GM10266 (cell line): ENCODE results near the gene PRDM7.
A peak's percentile ranks its signal among the peaks of the same experiment; 100 is the strongest.
"Not testable (repeated sequence)": the region's sequence is repeated elsewhere in the genome, so short reads cannot be mapped to it uniquely, and the experiment has no call there.

Experiments
- DNase-seq: peaks from one replicate; pipeline ENCODE4 v3.0.0; 2012; ENCODE audit errors: extremely low spot score
- TF ChIP-seq, protein P1 (sequence below): IDR thresholded peaks from 2 replicates; pipeline ENCODE4 v1.5.1; 2012; ENCODE audit warnings: mild to moderate bottlenecking, low read depth; ENCODE audit not compliant: control insufficient read depth, insufficient read depth; ENCODE audit errors: missing control alignments

The PRDM7 gene

DNA sequence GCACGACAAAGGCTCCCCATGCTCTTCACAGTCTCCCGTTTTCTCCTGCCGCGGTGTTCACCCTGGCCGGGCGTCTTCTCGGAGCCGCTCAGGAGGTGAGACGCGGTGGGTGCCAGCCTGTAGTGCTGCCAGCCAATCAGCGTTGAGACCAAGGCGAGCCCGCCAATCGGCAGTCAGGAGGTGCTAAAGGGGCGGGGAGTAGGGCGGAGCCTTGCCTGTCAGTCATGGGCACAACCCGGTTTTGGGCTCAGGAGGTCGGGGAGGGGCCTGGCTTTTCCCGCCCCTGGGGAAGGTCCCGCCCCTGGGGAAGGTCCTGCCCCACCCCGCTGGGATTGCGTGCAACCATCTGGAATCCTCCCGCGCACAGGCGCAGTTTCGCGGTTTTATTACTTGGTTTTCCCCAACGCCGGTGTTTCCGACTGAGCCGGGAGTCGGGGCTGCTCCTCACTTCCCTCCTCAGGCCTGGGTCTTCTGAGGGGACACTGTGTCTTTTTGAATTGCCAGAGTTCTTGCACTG, at the start of gene PRDM7:
TSS of gene PRDM7 (minus strand) at position 92 of the 517 bp plus-strand sequence. CDS start 1,421 bp downstream, outside the sequence.
- TF ChIP-seq, protein P1, sequence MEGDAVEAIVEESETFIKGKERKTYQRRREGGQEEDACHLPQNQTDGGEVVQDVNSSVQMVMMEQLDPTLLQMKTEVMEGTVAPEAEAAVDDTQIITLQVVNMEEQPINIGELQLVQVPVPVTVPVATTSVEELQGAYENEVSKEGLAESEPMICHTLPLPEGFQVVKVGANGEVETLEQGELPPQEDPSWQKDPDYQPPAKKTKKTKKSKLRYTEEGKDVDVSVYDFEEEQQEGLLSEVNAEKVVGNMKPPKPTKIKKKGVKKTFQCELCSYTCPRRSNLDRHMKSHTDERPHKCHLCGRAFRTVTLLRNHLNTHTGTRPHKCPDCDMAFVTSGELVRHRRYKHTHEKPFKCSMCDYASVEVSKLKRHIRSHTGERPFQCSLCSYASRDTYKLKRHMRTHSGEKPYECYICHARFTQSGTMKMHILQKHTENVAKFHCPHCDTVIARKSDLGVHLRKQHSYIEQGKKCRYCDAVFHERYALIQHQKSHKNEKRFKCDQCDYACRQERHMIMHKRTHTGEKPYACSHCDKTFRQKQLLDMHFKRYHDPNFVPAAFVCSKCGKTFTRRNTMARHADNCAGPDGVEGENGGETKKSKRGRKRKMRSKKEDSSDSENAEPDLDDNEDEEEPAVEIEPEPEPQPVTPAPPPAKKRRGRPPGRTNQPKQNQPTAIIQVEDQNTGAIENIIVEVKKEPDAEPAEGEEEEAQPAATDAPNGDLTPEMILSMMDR, result no peak
- DNase-seq, result peak; percentile 94

DNA sequence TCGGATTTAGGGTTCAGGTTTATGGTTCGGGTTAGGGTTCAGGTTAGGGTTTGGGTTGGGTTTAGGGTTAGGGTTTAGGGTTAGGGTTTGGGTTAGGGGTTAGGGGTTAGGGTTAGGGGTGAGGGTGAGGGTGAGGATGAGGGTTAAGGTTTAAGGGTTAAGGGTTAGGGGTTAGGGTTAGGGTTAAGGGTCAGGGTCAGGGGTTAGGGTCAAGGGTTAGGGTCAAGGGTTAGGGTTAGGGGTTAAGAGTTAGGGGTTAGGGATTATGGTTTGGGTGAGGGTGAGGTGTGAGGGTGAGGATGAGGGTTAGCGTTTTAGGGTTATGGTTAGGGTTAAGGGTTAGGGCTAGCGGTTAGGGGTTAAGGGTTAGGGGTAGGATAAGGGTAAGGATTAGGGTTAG, 44.7 kb upstream of the PRDM7 start:
- DNase-seq, result not testable (repeated sequence)

DNA sequence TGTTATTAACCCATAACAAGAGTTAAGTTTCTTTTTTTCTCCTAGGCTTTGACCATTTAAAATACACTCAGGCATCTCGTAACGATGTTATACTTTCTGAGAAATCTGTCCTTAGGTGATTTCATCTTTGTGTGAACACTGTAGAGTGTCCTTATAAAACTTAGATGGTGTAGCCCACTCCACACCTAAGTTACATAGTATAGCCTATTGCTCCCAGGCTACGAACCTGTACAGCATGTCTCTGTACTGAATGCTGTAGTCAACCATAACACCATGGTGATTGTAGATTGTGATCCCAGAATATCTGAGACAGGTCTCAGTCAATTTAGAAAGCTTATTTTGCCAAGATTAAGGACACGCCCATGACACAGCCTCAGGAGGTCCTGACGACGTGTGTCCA, 30.5 kb upstream of the PRDM7 start:
- DNase-seq, result not testable (repeated sequence)

DNA sequence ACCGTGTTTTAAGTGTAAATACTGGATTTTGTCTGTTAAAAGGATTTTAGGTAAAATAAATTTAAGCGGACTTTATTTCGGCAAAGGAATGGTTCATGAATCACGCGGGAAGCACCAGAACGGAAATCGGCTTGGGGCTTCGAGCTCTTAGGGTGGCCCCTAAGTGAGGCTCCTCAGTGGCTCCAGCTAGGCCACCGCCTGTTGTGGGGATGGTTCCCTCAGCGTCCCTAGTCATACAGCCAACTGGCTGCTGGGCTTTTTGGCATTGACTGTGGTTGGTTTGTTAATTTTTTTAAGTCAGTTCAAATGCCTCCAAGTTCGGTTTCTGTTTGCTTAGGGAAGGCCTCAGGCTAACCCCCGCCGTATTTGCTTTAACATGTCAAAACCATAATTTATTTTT, 29.9 kb upstream of the PRDM7 start:
- DNase-seq, result not testable (repeated sequence)

DNA sequence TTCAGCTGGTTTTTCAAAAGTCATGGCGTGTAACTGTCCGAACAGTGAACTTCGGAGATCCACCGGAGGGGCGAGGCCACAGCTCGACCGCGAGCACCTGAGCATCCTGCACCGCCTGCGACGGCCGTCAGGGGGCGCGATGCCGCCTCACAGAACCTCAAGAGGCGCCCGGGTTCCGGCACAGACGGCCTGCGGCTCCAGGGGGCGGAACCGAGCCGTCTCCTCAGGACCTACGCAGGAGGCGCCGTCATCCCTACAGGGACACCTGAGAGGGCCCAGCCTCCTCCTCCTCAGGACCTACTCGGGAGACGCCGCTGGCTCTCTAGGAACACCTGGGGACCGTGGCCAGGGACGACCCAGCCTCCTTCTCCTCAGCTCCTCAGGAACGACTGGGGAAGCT, 29.1 kb upstream of the PRDM7 start:
- TF ChIP-seq, protein P1, result peak; percentile 32
- DNase-seq, result not testable (repeated sequence)

DNA sequence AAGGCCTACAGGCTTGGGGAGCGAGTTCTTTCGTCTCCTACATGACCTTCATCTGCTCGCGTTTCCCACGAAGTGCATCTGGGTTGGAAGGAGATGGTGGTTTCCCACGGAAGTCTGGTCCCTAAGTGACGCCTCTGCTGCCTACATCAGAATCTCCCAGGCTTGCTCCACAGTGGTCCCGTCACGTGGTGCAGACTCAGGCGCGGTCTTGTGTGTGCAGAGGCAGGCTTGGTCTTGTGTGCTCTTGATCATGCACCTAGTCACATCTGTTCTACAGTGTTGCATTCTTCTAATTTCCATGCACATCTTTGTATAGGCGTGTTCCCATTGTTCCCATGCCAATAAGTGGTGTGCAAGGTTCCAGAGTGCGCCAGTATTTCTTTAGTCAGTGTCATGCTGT, 27.6 kb upstream of the PRDM7 start:
- not testable (repeated sequence) for DNase-seq

DNA sequence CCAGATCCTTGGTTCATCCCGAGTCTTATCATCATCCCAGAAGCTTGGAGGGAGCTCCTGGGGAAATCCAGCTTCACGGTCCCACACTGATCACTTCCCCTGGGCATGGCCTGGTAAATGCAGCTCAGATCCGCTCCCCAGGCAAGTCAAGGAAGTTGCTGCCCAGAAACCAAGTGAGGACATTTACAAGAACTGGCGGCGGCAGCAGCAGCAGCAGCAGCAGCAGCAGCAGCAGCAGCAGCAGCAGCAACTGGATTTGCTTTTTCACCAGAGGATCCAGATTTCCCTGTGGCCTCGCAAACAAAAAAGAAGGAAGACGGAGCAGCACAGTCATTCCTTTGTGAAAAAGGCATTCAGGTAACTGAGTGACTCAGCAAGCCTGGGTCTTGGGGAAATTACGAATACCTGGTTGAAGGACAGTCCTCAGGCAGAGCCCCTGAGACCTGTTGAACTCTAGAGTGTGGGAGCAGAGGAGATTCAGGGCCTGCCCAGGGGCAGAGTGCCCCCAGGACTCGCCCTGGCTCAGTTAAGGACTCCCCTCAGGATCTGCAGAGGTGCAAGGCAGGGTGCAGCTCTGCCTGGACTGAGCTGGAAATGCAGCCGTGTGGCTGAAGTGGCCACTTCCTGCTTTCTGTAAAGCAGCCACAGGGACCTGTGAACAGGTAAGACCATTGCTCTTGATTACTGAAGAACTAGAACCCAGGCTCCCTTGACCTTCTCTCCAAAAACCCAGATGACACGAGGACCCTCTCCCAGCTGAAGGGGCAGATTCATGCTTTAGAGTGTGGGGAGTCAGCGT, 25.2 kb upstream of the PRDM7 start:
- not testable (repeated sequence) for DNase-seq

DNA sequence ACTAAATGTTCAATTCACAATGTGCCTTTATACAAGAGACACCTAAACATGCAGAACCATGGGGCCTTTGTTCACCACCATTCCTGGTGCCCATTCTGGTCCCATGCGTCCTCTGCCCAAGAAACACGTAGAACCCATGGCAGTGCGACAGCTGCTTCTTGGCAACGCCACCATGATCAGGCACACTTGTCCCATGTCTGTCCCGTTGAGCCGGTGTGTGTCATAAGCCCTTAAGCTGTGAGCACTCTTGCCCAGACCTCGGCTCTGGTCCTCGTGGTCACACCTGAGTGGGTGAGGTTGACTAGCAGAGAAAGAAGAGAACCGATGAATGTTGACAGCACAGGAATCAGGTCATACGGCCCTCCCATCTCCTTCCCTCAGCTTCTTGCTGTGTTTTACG, 24.2 kb upstream of the PRDM7 start:
- not testable (repeated sequence) for DNase-seq

DNA sequence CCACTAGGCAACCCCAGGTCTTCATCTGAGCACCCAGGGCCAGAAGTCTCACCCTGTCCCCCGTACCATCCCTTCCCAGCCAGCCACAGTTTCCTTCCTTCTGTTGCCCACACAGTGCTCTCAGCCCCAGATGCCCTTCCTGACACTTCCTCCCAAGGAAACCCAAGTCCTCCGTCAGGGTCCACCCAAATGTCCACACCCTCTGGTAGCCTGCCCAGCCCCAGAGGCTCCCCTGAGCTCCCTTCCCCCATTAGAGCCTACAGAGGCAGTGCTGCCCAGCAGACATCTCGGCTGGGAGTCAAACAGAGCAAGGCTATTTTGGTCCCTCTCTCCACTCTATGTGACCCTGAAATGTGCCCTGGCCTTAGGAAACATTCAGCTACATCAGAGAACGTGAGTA, 23.7 kb upstream of the PRDM7 start:
- not testable (repeated sequence) for DNase-seq

DNA sequence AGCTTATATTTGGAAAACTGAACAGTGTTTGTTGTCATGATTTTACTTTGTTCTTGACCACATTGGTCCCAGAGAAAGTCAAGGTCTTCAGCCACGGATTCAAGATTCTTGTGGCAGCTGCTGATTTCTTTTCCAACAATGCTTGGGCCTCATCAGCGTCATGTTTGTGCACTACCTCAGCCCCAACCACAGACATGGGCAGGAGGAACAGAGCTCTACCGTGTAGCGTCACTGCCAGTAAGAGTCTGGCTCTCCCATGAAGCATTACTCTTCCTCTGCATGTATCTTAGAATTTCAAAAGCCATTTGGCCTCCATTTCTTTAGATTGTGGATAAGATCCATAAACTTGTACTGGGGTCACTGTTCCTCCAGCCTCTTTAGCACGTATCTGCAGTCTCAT, 23.1 kb upstream of the PRDM7 start:
- DNase-seq, result not testable (repeated sequence)

DNA sequence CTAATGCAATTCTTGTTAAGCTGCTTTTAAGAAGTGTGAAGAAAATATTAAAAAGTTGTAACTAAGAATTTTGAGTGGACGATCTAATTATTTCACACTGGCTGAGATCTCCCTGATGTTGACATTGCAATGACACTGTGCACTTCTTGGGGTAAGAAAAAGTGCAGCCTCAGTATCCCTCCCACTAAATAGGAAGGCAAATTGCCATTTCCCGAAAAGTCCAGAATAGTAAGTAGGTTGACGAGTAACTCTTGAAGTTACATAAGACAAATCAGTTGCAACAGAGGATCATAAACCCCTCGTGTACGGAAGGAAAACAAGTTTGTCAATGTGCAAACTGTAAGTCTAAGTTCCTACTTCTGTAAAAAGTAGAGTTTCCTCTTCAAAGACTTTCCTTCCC, 21.8 kb upstream of the PRDM7 start:
- DNase-seq, result not testable (repeated sequence)

DNA sequence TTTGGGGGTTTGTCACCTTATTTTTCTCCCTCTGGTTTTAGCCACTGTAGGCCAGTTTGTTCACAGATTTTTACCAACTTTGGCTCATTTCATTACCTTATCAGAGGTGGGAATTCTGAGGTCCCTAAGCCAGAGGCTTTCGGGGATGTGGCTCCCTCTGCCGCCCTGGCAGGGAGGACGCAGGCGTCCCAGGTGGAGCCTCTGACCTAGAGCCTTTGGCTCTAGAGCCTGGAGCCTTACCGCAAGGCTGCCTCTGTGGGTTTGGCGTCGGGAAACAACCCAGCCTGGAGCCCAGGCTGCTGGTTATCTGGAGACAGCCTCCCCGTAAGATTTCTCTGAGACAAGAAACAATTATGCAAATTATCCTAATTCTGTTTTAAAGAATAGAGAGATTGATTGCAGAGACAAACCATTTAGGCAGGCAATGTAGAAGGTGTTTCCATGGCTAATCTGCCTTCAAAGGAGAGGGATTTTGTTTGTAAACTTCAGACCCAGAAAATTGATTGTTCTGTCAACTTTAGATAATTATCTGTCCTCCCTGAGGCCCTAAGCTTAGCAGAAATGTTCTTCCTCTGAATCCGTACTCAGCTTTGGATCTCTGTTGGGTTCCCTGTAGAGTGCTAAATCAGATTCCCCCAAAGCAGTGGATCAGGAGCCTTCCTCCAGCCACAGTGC, 20.0 kb upstream of the PRDM7 start:
- not testable (repeated sequence) for DNase-seq

DNA sequence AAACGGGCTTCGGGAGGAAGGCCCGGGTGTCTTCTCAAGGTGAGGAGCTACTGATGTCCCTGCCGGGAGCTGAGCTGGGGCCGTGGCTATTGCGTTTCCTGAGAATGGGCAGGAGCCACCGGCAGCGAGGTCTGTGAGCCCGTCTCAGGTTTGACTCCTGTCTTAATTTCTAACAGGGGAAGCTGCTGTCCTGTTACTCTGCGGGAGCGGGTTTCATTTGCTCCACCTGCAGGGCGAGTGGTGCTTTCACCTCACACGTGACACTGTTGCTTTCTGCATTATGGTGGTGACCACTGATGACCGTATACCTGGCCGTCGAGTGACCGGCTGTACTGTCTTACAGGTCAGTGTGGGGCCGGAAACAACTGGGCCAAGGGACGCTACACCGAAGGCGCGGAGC, 17.7 kb upstream of the PRDM7 start:
- not testable (repeated sequence) for DNase-seq

DNA sequence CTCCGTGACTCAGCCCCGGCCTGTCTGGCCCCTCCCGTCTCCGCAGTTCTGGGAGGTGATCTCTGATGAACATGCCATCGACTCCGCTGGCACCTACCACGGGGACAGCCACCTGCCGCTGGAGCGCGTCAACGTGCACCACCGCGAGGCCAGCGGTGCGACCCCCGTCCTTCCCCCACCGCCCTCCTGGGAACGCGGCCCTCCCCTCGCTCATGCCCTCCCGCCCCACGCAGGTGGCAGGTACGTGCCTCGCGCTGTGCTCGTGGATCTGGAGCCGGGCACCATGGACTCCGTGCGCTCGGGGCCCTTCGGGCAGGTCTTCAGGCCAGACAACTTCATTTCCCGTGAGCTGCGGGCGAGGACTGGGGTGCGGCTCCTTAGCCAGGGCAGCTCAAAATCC, 17.2 kb upstream of the PRDM7 start:
- DNase-seq, result not testable (repeated sequence)

DNA sequence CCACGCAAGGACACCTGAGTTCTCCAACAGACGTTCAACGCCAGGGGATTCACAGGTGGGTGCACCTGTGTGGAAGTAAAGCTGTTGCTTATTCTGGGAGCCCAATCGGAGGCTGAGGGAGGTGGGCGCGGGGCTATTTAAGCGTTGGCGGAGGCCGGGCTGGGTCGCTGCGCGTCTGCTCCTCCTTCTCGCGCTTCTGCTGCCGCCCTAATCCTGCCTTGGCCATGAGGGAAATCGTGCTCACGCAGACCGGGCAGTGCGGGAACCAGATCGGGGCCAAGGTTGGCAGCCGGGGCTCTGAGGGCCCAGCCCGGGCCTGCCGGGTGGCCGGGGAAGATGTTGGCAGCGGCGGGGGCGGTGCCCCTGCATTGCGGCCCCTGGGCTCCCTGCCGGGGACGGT, 16.7 kb upstream of the PRDM7 start:
- DNase-seq, result not testable (repeated sequence)

DNA sequence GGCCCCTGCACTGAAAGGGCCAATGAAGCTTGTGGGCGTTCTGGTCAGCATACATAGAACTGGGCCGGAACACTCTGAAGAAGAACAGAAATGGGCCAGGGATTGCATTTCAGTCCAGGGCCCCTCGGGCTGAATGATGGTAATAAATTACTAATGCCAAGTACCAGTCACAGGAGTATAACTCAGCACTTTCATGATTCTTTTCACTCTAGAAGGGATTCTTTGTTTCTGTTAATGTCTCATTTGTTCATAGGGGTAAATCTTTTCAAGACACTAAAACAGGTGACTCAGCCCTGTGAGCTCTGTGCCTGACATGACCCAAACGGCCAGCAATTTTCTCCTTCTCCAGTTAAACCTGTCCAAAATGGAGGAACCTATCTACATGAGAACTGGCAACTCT, 15.7 kb upstream of the PRDM7 start:
- not testable (repeated sequence) for DNase-seq
